Esophagus squamous epithelium (tissue), 5 donors: ENCODE results near the gene GLTP. TPM values are rescaled to one million over a fixed set of nuclear protein-coding genes. Genes with fewer than 3 reads are reported as not detected.

Experiments
- DNase-seq: peaks from one replicate; lab custom pipeline; 2025; lab: John Stamatoyannopoulos, UW
- H3K27ac ChIP-seq, 4 donors: fragments of 200-600 bp; sonication (generic); one replicate each; pipeline ENCODE4 v1.5.1; 2016 to 2019; ENCODE audit warnings: mild to moderate bottlenecking in 1 of 4
- H3K27me3 ChIP-seq, 4 donors: fragments of 200-600 bp; sonication (generic); 1 replicate in 3 of 4; 2 replicates in 1 of 4; pipeline versions ENCODE4 v1.5.1 to v1.6.0; 2017 to 2021; ENCODE audit warnings: antibody characterized with exemption in 1 of 4
- H3K36me3 ChIP-seq, 3 donors: fragments of 200-600 bp; sonication (generic); one replicate each; pipeline ENCODE4 v1.5.1; 2016 to 2019
- H3K4me1 ChIP-seq, 3 donors: fragments of 200-600 bp; sonication (generic); one replicate each; pipeline ENCODE4 v1.5.1; 2017 to 2019
- H3K4me3 ChIP-seq, 4 donors: fragments of 200-600 bp; sonication (generic); 1 replicate in 3 of 4; 2 replicates in 1 of 4; pipeline ENCODE4 v1.5.1; 2016 to 2019; ENCODE audit warnings: mild to moderate bottlenecking in 2 of 4, moderate library complexity in 1 of 4
- H3K9me3 ChIP-seq, 3 donors: fragments of 200-600 bp; sonication (generic); one replicate each; pipeline ENCODE4 v1.5.1; 2016 to 2019
- POLR2A ChIP-seq, 4 donors: fragments of 450-650 bp; IDR thresholded peaks; one replicate each; pipeline ENCODE4 v1.6.1; 2017; ENCODE audit warnings: antibody characterized with exemption in 4 of 4, mild to moderate bottlenecking in 4 of 4, moderate library complexity in 3 of 4
- WGBS, 2 donors: methylation state at CpG; one replicate each; pipeline ENCODE4 v1.1.5; 2018; 5-methylcytosine and 5-hydroxymethylcytosine counted together
- intact Hi-C: fragments of 100-400 bp; cut with DNase I; formaldehyde crosslinking; loops from one replicate; pipeline ENCODE4 v1.15.0; 2022
- total RNA-seq, 4 donors: library from RNA; depleted of rRNA; stranded (reverse); fragments of >200 nt; gene quantifications; one replicate each; pipeline ENCODE4 v1.1.0, GENCODE V29; 2016
- TF ChIP-seq, protein P1 (sequence below), 6 experiments: fragments of 450-650 bp in 4 of 6; fragments of 200-600 bp in 2 of 6; sonication (generic) in 2 of 6; IDR thresholded peaks; one replicate each; pipeline ENCODE4 v1.5.1; 2016 to 2019; ENCODE audit warnings: antibody characterized with exemption in 6 of 6, mild to moderate bottlenecking in 4 of 6, moderate library complexity in 4 of 6
- donor health status: DM: yes; HTN: yes; CAD: no.

The GLTP gene
- total RNA-seq, 4 donors from 2014 or later = 315 to 901 (median 457) TPM

GRCh38 chr12:109923038-109923437, 42.7 kb upstream of the GLTP start:
- intact Hi-C loops = no loop called here
- WGBS, 2 donors = 71 to 88% methylated on average over 1 to 3 of the region's 5 CpGs

DNA sequence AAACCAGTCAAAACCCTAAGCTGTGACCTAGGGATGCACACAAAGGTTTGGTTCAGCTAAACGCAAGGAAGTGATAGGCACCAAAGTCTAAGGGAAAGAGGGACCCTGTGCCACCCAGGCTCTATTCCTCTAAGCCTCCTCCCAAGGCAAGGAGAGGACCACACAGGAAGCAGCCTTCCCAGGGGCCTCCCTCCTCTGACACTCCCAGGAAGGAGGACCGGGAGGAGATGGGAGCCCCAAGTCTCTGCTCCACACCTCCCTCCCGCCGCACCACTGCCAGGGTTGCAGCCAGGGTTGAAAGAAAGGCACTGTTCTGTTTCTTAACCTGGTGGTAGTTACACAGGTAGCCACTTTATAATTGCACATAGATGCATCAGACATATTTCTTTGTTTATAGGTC, 41.6 kb upstream of the GLTP start:
- H3K4me1 ChIP-seq = no peaks in the 10 kb centered on the region
- H3K4me3 ChIP-seq = no peak overlapping the region
- H3K27me3 ChIP-seq = no peaks in the 10 kb centered on the region
- H3K27ac ChIP-seq = no peak overlapping the region
- intact Hi-C loops = no loop called here
- no peaks in the 10 kb centered on the region for H3K9me3 ChIP-seq
- peaks cover 4 to 72% (median 7%) of the 10 kb centered on the region in 3 donors for H3K36me3 ChIP-seq
- no peak for DNase-seq
- WGBS, 2 donors = 81 to 100% methylated on average over 3 of the region's 4 CpGs
- no peak for TF ChIP-seq POLR2A (IDR thresholded peaks at IDR 0.05)
- TF ChIP-seq, protein P1, sequence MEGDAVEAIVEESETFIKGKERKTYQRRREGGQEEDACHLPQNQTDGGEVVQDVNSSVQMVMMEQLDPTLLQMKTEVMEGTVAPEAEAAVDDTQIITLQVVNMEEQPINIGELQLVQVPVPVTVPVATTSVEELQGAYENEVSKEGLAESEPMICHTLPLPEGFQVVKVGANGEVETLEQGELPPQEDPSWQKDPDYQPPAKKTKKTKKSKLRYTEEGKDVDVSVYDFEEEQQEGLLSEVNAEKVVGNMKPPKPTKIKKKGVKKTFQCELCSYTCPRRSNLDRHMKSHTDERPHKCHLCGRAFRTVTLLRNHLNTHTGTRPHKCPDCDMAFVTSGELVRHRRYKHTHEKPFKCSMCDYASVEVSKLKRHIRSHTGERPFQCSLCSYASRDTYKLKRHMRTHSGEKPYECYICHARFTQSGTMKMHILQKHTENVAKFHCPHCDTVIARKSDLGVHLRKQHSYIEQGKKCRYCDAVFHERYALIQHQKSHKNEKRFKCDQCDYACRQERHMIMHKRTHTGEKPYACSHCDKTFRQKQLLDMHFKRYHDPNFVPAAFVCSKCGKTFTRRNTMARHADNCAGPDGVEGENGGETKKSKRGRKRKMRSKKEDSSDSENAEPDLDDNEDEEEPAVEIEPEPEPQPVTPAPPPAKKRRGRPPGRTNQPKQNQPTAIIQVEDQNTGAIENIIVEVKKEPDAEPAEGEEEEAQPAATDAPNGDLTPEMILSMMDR (IDR thresholded peaks at IDR 0.05) = no peak

More at GRCh38 chr12:109923038-109923437, 42.7 kb upstream of the GLTP start:
- no peaks in the 10 kb centered on the region for H3K27me3 ChIP-seq
- peaks cover 4 to 64% (median 7%) of the 10 kb centered on the region in 3 donors for H3K36me3 ChIP-seq
- no peak overlapping the region for H3K27ac ChIP-seq
- H3K4me3 ChIP-seq = no peak overlapping the region
- no peaks in the 10 kb centered on the region for H3K9me3 ChIP-seq
- TF ChIP-seq POLR2A (IDR thresholded peaks at IDR 0.05) = no peak
- TF ChIP-seq, protein P1 (IDR thresholded peaks at IDR 0.05) = no peak
- no peaks in the 10 kb centered on the region for H3K4me1 ChIP-seq
- DNase-seq = no peak

DNA sequence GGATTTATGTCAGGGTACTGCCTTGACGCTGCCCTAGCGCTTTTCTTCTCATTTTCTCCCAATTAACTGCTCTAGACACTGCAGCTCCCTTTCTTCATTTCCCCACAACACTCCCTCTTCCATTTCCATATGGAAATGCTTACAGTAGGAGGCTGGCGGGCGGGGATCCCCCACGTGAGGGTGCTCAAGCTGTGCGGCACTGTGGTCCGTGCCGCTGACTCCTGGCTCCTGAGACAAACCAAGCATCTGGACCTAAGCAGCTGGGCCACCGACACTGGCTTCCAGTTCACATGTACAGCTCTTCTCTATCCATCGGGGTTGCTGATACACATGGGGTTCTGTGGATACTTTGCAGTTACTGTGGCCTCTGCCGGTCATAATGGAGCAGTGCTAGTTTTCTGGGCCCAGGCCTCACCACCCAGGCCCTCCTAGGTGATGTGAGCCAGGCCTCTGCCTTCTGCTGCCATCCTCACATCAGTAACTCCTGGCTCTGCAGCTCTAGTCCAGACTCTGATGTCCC, 40.0 kb upstream of the GLTP start:
- H3K36me3 ChIP-seq = peaks cover 17 to 77% (median 19%) of the 10 kb centered on the region in 3 donors
- intact Hi-C loops = no loop called here
- 94 to 100% methylated on average over 2 to 10 of the region's 11 CpGs for WGBS, 2 donors

DNA sequence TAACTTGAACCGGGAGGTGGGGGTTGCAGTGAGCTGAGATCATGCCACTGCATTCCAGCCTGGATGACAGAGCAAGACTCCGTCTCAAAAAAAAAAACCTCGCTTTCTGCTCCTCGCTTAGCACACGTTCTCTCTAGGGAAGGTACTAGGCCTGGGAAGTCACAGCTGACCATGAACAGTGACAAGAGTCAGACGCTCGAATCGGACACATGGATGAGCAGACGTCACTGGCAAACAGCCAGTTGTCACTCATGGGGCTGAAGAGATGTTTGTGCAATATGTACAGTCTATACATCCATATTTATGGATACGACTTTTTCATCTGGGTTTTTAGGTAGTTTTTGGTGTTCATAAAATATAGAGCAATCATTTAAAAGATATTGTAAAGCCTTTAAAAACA, 39.1 kb upstream of the GLTP start:
- Histone ChIP-seq H3K4me3 (no peak overlapping the region), H3K36me3 (peaks cover 19 to 86% (median 27%) of the 10 kb centered on the region in 3 donors), H3K27ac (no peak overlapping the region), H3K27me3 (no peaks in the 10 kb centered on the region), H3K4me1 (peaks cover 0 to 20% (median 6%) of the 10 kb centered on the region in 3 donors), H3K9me3 (no peaks in the 10 kb centered on the region)
- DNase-seq = no peak
- 73 to 82% methylated on average over 8 to 10 of the region's 10 CpGs for WGBS, 2 donors
- intact Hi-C loops = no loop called here
- TF ChIP-seq, protein P1 (IDR thresholded peaks at IDR 0.05) = no peak

More for the DNA sequence above, 40.0 kb upstream of the GLTP start:
- DNase-seq = no peak
- TF ChIP-seq, protein P1 (IDR thresholded peaks at IDR 0.05) = no peak
- TF ChIP-seq POLR2A (IDR thresholded peaks at IDR 0.05) = no peak
- no peak overlapping the region for H3K27ac ChIP-seq
- H3K27me3 ChIP-seq = no peaks in the 10 kb centered on the region
- H3K4me1 ChIP-seq = peaks cover 0 to 11% (median 0%) of the 10 kb centered on the region in 3 donors
- H3K9me3 ChIP-seq = no peaks in the 10 kb centered on the region
- no peak overlapping the region for H3K4me3 ChIP-seq

DNA sequence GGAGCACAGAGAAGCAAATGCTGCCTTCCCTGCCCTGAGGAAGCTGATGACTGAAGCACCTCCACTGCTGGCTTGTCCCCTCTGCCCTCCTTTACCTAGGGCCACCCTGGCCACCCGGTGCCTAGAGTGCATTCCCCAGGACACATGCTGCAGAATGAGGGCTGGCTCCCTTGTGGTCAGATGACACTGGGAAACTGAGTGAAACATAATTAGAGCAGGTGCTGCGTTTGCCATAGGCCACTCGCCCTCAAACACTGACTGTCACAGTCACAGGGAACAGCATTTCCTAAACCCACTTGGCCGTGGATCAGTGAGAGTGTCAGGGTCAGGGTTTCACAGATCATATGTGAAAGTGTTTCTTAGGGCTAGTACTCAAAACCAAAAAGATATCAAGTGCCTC, 35.7 kb upstream of the GLTP start:
- Histone ChIP-seq H3K36me3 (peaks cover 34 to 100% (median 39%) of the 10 kb centered on the region in 3 donors), H3K4me3 (no peak overlapping the region), H3K27ac (peak overlapping the region in 3 of 4 donors; percentile 68 to 72 (median 69)), H3K9me3 (no peaks in the 10 kb centered on the region), H3K4me1 (peaks cover 0 to 23% (median 6%) of the 10 kb centered on the region in 3 donors), H3K27me3 (no peaks in the 10 kb centered on the region)
- DNase-seq = no peak
- 88 to 100% methylated on average over 1 to 4 of the region's 4 CpGs for WGBS, 2 donors
- no peak for TF ChIP-seq POLR2A (IDR thresholded peaks at IDR 0.05)
- TF ChIP-seq, protein P1 (IDR thresholded peaks at IDR 0.05) = no peak
- intact Hi-C loops = no loop called here
